ENCODE results near the gene CAPN15. TPM values are rescaled to one million over a fixed set of nuclear protein-coding genes. Genes with fewer than 3 reads are reported as not detected.
A peak's percentile ranks its signal among the peaks of the same experiment; 100 is the strongest.

The CAPN15 gene
- total and polyA plus RNA-seq, 2 of the 4 experiments (the other 2 are of a cell fraction): 9.3 to 24.3 TPM

- no peak overlapping the region for H2BK120ac ChIP-seq (ENCODE audit: low read depth, low read length)
- in situ Hi-C loops (cut with MboI; ENCODE audit: low sequenced_read_pairs) (no loop called here), dilution Hi-C loops (cut with HindIII; ENCODE audit: low sequenced_read_pairs, unreplicated experiment) (no loop called here), intact Hi-C loops (cut with micrococcal nuclease) (no loop called here)
- H3K14ac ChIP-seq (replicated peaks; ENCODE audit: low read depth, low read length): no peak overlapping the region
- no peak overlapping the region for H4K8ac ChIP-seq (ENCODE audit: low read depth in 2 of 2, low read length in 2 of 2)
- H3K23ac ChIP-seq (ENCODE audit: low read depth, low read length): no peak overlapping the region
- H3K27me3 ChIP-seq (ENCODE audit: control insufficient read depth, insufficient read depth, low read length): no peaks in the 10 kb centered on the region
- TF ChIP-seq ELK1 (IDR thresholded peaks at IDR 0.05; ENCODE audit: borderline replicate concordance, low read depth, low read length) (no peak), CEBPB (IDR thresholded peaks at IDR 0.05; ENCODE audit: low read depth, low read length) (no peak), RAD21 (IDR thresholded peaks at IDR 0.05; ENCODE audit: low read length) (peak; percentile 49), FOS (IDR thresholded peaks at IDR 0.05; ENCODE audit: low read depth, low read length) (no peak), MAFK (IDR thresholded peaks at IDR 0.05; ENCODE audit: low read depth, low read length) (no peak), BHLHE40 (IDR thresholded peaks at IDR 0.05; ENCODE audit: low read depth, low read length) (no peak), CTCF (conservative IDR thresholded peaks at IDR 0.05; ENCODE audit: low read depth, low read length) (peak; percentile 52), SMC3 (IDR thresholded peaks at IDR 0.05; ENCODE audit: low read depth, low read length) (peak; percentile 28; the same call in 1 of the 2 replicates), MAZ (IDR thresholded peaks at IDR 0.05; ENCODE audit: borderline replicate concordance, low read depth, low read length) (peak; percentile 56; the same call in 1 of the 2 replicates), RFX5 (IDR thresholded peaks at IDR 0.05; ENCODE audit: low read depth, low read length) (no peak), RCOR1 (IDR thresholded peaks at IDR 0.05; ENCODE audit: insufficient replicate concordance, low read length) (no peak), POLR2A (IDR thresholded peaks at IDR 0.05; ENCODE audit: low read depth, low read length) (no peak)
- H2BK20ac ChIP-seq (ENCODE audit: low read depth, low read length): no peak overlapping the region
- no peak overlapping the region for H4K91ac ChIP-seq (ENCODE audit: insufficient read depth, low read depth, low read length)
- peak; percentile 16 for DNase-seq
- H4K20me1 ChIP-seq (ENCODE audit: insufficient read depth, low read length): peaks cover 36% of the 10 kb centered on the region
- ATAC-seq (ENCODE audit: low read depth): no peak
- no peak overlapping the region for H2AK9ac ChIP-seq (replicated peaks; ENCODE audit: low read depth, low read length, poor library complexity)
- no peak overlapping the region for H3K4me3 ChIP-seq (ENCODE audit: insufficient read depth, low read depth, low read length)
- no peaks in the 10 kb centered on the region; the same call in 1 of the 2 replicates for H3K9me1 ChIP-seq (ENCODE audit: insufficient read depth, low read length)
- H2AK5ac ChIP-seq (ENCODE audit: low read depth, low read length): no peak overlapping the region
- H3K4me1 ChIP-seq (ENCODE audit: control insufficient read depth, insufficient read depth, low read length): no peaks in the 10 kb centered on the region
- POLR2A ChIA-PET (ENCODE audit: unreplicated experiment): no interaction called here
- H3K9ac ChIP-seq (ENCODE audit: low read depth, low read length): no peak overlapping the region
- H2BK15ac ChIP-seq (ENCODE audit: low read depth, low read length): no peak overlapping the region
- H2AFZ ChIP-seq (replicated peaks; ENCODE audit: low read length, poor library complexity): no peak overlapping the region
- no peak overlapping the region for H3K4ac ChIP-seq (ENCODE audit: low read depth, low read length)
- H3K18ac ChIP-seq (ENCODE audit: low read depth, low read length): no peak overlapping the region
- H2BK5ac ChIP-seq (ENCODE audit: low read depth, low read length, poor library complexity, severe bottlenecking): no peak overlapping the region
- H3K9me3 ChIP-seq (ENCODE audit: control insufficient read depth, insufficient read depth, low read length): no peaks in the 10 kb centered on the region
- BruUV-seq (replicated peaks): no TSS peak
- WGBS, 2 experiments (ENCODE audit: extremely low coverage in 2 of 2, insufficient read length in 1 of 2): 88% methylated on average over 24 of the region's 60 CpGs; no CpG with 5 or more reads in 1 of the 2 experiments
- CTCF ChIA-PET: no interaction called here
- no peak overlapping the region for H3K27ac ChIP-seq (ENCODE audit: insufficient read depth, low read length)
- H3K36me3 ChIP-seq (ENCODE audit: control insufficient read depth, insufficient read depth, low read length): peaks cover 25% of the 10 kb centered on the region
- H3K79me1 ChIP-seq (ENCODE audit: low read depth in 1 of 2, low read length in 2 of 2): peaks cover 1 to 16% of the 10 kb centered on the region in 2 experiments; a peak in 2 of 4 replicates
- H4K5ac ChIP-seq (ENCODE audit: low read depth, low read length): no peak overlapping the region
- no peak overlapping the region for H3K56ac ChIP-seq (ENCODE audit: extremely low read depth, insufficient read depth, low read length)
- H3K4me2 ChIP-seq (ENCODE audit: low read depth, low read length): no peak overlapping the region
These were observed 19.6 kb downstream of the CAPN15 start for GRCh38 chr16:546909-547770.

Measured in IMR-90 (cell line).